T follicular helper cell (primary cell): ENCODE results near the gene OR10H4.
"Not testable (repeated sequence)": the region's sequence is repeated elsewhere in the genome, so short reads cannot be mapped to it uniquely, and the experiment has no call there.

ENCODE experiments used
- DNase-seq: peaks from one replicate; pipeline ENCODE4 v3.0.0-alpha.2; 2020; ENCODE audit warnings: low read depth

The OR10H4 gene

DNA sequence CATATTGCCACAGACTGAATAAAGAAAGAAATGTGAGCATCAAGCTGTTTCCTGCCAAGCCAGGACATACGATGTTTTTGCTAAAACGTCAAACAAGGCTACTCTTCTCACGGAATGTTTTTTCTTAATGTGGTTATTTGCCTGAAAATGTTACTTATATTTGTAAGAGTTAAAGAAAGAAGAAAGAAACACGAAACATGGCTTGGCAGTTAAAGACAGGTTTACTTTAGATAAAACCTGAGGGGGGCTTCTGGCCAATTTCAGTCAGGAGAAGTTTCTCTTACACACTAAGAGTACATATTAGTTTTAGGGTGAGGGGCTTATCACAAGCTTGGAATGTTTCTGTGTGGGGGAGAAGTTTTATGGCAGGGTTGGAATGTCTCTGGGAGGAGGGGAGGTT is 4.4 kb upstream of the OR10H4 start:
- DNase-seq = no peak

DNA sequence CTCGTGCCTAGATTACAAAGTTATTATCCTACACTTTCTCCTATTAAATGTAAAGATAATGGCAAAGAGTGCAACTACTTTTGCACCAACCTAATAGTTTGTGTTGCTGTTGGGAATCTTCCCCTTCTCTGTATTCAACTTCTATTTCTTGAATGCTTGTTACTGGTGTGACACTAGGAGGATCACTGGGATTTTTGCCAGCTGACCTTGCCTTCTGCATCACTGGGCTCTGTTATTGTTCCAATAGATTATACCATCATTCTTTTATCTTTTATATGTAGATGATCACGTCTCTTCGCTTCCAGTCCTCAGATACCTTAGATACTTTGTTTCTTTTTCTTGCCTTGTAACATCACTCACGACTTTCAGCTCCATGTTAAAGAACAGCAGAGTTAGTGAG is 3.5 kb upstream of the OR10H4 start:
- DNase-seq = no peak

DNA sequence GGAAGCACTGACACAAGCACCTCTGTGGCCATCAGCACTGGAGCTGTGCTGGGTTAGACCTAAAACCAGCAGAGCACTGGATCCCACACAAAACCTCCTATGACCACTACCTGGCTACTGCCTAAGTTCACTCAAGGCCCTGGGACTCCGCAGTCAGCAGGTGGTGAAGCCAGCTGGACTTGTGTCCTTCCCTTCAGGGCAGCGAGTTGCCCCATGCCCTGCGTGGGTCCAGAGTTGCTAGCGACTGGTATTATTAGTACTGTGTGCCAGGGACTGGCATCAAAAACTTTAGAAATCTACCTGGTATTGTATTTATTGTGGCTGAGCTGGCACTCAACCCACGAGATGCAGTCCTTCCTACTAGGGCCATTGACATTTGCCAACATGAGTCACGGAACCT is 6.0 kb downstream of the OR10H4 start:
- DNase-seq = no peak

DNA sequence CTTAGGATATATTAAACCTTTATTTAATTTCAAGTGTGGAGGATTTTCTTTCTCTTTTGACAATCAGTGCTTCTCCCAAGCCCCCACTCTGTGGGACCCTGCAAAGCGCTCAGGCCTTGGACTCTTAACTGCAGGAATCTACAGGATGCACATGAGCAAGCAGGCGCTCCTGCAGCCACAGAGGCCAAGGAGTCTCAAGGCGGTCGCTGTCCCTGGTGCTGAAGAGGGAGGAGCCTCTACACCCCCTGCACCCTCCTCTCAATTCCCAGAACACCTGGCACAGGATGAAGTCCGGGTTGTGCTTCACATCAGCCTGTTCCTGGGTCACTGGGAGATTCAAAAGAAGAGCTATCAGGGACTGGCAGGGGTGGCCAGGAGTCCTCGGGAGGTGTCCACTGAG is 13.5 kb downstream of the OR10H4 start:
- no peak for DNase-seq

DNA sequence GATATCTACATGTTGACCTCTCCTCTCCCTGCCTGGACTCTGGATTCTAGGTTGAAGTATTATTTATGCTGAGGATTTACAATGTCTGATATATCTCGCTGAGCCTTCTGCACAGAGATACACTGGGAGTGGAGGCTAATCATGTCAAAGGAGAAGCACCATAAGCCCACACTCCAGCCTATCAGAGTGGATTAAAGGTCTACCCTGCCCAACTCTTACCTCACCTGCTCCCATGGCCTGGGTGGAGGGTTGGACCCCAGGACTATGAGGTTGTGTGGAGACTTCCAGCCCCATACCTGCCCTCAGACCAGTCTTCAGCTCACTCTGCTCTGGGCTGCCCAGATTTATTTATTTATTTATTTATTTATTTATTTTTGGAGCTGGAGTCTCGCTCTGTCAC is 15.4 kb downstream of the OR10H4 start:
- DNase-seq = no peak

DNA sequence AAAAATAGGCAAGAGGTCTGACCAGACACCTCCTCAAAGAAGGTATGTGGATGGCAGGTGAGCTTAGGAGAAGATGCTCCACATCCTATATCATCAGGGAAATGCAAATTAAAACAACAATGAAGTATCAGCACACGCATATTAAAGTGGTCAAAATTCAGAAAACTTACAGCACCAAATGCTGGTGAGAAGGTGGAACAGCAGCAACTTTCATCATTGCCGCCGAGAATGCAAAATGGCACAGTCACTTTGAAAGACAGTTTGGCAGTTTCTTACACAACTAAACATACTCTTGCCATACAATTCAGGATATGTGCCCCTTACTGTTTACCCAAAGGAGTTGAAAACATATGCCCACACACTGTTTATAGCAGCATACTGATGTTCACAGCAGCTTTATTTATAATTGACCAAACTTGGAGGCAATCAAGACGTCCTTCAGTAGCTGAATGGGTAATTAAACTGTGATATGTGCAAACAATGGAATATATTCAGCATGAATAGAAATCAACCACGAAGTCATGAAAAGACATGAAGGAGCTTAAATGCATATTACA is 22.5 kb downstream of the OR10H4 start:
- DNase-seq = no peak

DNA sequence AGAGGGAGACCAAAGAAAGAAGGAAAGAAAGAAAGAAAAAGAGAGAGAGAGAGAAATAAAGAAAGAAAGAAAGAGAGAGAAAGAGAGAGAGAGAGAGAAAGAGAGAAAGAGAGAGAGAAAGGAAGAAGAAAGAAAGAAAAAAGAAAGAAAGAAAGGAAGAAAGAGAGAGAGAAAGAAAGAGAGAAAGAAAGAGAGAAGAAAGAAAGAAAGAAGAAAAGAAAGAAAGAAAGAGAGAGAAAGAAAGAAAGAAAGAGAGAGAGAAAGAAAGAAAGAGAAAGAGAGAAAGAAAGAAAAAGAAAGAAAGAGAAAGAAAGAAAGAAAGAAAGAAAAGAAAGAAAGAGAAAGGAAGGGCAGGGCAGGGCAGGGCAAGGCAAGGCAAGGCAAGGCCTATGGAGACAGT is 23.2 kb downstream of the OR10H4 start:
- DNase-seq = not testable (repeated sequence)

DNA sequence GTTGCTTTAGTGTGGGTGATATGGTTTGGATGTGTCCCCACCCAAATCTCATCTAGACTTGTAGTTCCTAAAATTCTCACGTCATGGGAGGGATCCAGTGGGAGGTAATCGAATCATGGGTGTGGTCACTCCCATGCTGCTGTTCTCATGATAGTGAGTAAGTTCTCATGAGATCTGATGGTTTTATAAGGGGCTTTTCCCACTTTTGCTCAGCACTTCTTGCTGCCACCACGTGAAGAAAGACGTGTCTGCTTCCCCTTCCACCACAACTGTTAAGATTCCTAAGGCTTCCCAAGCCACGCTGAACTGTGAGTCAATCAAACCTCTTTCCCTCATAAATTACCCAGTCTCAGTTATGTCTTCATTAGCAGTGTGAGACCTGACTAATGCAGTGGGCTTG is 26.0 kb downstream of the OR10H4 start:
- no peak for DNase-seq

DNA sequence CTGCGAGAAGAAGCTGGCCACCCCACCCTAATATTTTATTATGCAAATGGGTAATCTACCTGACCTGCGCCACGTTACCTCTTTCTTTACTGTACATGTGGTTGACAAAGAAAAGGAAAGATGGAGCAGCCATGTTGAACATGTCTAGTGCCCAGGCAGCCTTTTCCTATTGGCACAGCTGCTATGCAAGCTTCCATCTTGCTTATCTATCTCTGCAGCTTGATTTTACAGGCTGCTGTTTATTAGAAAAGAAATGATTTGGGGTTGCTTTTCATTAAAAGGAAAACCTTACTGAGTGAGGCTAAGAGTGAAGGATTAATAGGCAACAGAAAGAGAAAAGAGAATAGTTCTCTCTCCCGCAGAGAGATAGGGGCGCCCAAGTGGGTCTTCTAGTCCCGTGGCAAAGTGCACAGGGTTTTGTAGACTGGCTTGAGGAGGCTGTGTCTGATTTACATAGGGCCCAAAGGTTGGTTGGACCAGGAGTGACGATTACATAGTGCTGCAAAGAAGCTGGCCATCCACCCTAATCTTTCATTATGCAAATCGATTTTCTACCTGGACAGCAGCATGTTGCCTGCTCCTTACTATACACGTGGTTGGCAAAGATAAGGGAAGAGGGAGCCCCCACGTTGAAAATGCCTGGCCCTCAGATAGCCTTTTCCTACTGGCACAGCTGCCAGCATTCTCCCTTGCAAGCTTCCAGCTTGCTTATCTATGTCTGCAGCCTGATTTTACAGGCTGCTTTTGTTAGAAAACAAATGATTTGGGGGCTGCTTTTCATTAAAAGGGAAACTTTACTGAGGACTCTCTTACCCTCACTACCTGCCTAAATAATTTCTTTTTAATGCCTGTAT is 28.3 kb downstream of the OR10H4 start:
- DNase-seq = no peak

DNA sequence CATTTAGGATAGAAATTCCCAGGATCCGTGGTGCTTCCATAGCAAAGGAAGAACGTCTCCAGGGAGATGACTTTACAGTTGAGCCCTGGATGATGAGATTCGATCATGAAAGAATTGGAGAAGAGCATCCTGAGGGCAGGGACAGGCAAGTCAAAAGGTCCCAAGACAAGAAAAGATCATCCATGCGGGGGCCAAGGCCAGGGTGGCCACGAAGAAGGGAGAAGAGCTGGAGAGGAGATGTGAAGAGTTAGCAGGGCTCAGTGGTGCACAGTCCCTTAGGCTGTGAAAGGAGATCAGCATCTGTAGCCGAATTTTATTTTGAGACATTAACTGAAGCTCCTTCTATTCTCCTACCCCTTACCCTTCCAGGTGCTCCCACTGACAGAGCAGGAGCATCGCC is 28.9 kb downstream of the OR10H4 start:
- DNase-seq = no peak

DNA sequence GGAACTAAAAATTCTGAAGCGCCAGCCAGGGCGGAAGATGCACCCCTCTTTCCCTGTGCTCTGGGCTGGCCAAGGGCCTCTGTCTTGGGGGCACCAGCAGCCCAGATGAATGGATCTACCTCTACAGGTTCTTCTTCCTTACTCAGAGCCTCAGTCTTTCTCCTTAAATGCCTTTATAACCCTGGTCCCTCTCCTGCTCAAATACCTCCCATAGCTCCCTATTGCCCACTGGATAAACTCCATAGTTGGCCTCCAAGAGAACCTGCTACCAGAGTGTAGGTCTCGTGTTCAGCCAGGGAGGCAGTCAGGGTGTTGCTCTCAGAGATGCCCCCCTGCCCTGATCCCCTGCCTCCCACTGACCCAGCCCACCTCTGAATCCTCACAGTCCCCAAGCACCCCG is 30.5 kb downstream of the OR10H4 start:
- no peak for DNase-seq

DNA sequence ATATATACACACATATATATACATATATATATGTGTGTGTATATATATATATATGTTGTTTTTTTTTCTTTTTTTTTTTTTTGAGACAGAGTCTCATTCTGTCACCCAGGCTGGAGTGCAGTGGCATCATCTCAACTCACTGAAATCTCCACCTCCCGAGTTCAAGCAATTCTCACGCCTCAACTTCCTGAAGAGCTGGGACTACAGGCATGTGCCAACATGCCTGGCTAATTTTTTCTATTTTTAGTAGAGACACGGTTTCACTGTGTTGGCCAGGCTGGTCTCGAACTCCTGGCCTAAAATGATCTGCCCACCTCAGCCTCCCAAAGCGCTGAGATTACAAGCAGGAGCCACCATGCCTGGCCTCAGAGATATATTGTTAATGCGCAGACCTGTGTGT is 37.0 kb downstream of the OR10H4 start:
- DNase-seq = not testable (repeated sequence)

DNA sequence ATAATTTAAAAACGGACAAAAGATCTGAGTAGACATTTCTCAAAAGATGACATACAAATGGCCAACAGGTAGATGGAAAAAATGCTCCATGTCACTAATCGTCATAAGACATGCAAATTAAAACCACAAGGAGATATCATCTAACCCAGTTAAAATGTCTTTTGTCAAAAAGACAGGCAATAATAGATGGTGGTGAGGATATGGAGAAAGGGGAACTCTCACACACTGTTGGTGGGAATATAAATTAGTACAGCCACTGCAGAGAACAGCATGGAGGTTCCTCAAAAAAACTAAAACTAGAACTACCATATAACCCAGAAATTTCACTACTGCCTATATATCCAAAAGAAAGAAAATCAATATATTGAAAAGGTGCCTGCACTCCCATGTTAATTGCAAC is 37.9 kb downstream of the OR10H4 start:
- no peak for DNase-seq

DNA sequence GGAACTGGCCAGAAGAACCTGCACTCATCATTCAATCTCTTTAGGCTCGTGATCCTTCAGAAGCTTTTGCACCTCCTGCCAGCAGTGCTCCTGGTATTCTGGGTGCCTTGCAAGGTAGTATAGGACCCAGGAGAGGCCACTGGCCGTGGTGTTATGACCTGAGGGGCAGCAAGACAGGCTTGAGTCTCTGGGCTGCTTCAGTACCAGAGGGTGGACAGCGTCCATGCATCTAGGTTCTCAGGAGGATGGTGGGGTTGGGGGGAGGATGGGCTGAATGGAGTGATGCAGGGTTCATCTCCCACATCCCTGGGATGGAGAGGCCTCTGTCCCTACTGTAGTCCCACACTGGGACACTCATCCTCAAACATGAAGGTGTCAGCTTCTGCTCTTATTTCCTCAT is 41.1 kb downstream of the OR10H4 start:
- DNase-seq = no peak

DNA sequence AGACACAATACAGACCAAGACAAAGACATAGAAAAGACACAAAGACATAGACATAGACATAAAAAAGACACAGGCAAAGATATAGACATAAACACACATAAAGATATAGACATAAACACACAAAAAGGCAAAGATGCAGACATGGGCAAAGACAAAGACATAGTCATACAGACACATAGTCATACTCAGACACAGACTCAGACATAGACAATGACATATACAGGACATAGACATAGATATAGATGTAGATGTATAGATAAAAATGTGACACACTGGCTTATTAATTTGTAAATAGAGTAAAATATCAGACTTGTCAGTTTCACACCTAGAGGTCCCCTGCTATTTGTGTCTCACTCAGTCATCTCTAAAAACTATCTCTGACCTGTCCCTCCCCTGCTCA is 42.8 kb downstream of the OR10H4 start:
- no peak for DNase-seq

DNA sequence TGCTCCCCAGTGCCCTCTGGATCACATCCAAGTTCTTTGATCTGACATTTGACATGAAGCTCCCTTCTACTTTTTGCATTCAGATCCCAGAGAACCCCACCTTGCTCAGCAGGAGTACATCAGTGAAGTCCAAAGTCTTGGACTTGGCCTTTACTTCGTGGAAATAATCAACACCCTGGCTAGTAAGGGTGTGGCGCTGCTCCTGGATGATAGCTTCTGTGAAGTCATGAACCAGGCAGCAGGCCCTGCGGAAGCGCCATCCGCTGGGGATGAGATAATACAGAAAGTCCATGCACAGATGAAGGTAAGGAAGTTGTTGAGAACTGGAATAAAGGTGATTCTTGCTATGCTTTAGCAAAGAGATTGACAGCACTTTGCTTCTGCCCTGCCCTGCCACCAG is 43.2 kb downstream of the OR10H4 start:
- DNase-seq = no peak

DNA sequence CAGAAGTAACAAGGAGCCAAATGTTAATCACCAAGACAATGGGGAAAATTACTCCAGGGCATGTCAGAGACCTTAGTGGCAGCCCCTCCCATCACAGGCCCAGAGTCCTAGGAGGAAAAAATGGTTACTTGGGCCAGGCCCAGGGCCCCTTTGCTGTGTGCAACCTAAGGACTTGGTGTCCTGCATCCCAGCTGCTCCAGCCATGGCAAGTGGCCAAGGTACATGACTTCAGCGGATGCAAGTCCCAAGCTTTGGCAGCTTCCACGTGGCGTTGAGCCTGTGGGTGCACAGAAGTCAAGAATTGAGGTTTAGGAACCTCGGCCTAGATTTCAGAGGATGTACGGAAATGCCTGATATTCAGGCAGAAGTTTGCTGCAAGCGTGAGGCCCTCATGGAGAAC is 46.7 kb downstream of the OR10H4 start:
- no peak for DNase-seq

DNA sequence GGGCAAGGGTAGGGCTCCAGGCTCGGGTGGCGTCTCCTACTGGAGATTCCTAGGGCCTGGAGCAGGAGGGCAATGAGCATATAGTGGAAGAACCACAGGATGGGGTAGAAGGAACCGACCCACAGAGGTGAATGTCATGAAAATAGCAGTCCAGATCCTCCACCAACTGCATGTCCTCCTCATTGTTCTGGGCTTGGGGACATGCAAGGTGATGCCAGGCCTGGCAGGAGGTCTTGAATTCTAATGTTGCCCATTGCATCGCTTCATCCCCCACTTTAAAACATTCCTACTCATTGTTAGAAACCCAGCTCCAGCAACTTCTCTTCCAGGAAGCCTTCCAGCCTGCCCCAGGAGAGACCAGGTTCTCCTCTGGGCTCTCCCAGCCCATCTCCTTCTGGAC is 49.4 kb downstream of the OR10H4 start:
- DNase-seq = no peak
